Liver (tissue), 9 donors: ENCODE results near the gene LSM11. TPM values are rescaled to one million over a fixed set of nuclear protein-coding genes. Genes with fewer than 3 reads are reported as not detected.
"Not testable (repeated sequence)": the region's sequence is repeated elsewhere in the genome, so short reads cannot be mapped to it uniquely, and the experiment has no call there.

Experiments used
- DNase-seq: peaks from one replicate; pipeline ENCODE4 v3.0.0-alpha.2; 2017; ENCODE audit warnings: low spot score
- H3K27ac ChIP-seq, 2 donors: one replicate each; pipeline ENCODE4 v1.7.0; 2013; ENCODE audit warnings: inconsistent platforms in 2 of 2, low read length in 2 of 2, control low read depth in 1 of 2, low read depth in 1 of 2, mild to moderate bottlenecking in 1 of 2
- H3K27me3 ChIP-seq, 4 donors: one replicate each; pipeline versions ENCODE4 v1.6.1 to v1.7.0; 2013; ENCODE audit warnings: low read length in 3 of 4, inconsistent platforms in 1 of 4, mild to moderate bottlenecking in 1 of 4, moderate library complexity in 1 of 4; ENCODE audit not compliant: control insufficient read depth in 4 of 4, insufficient read depth in 4 of 4
- H3K36me3 ChIP-seq, 4 donors: one replicate each; pipeline versions ENCODE4 v1.6.1 to v1.7.0; 2013; ENCODE audit warnings: low read length in 3 of 4, mild to moderate bottlenecking in 3 of 4, low read depth in 1 of 4, moderate library complexity in 1 of 4; ENCODE audit not compliant: control insufficient read depth in 4 of 4, insufficient read depth in 3 of 4
- H3K4me1 ChIP-seq, 4 donors: one replicate each; pipeline versions ENCODE4 v1.6.1 to v1.7.0; 2013; ENCODE audit warnings: low read length in 3 of 4, mild to moderate bottlenecking in 3 of 4, moderate library complexity in 1 of 4; ENCODE audit not compliant: control insufficient read depth in 4 of 4, insufficient read depth in 4 of 4
- H3K4me3 ChIP-seq, 3 donors: one replicate each; pipeline versions ENCODE4 v1.6.1 to v1.7.0; 2013; ENCODE audit warnings: low read length in 3 of 3, control low read depth in 1 of 3, low read depth in 1 of 3, mild to moderate bottlenecking in 1 of 3
- H3K9ac ChIP-seq, 2 donors: one replicate each; pipeline ENCODE4 v1.7.0; 2013; ENCODE audit warnings: low read length in 2 of 2, mild to moderate bottlenecking in 2 of 2, moderate library complexity in 2 of 2, control low read depth in 1 of 2, low read depth in 1 of 2
- H3K9me3 ChIP-seq, 4 donors: one replicate each; pipeline versions ENCODE4 v1.6.1 to v1.7.0; 2013; ENCODE audit warnings: low read length in 3 of 4; ENCODE audit not compliant: control insufficient read depth in 4 of 4
- EGR1 ChIP-seq, 2 donors: IDR thresholded peaks; 2 replicates each; pipeline ENCODE4 v1.6.1; 2016 to 2018; ENCODE audit warnings: antibody characterized with exemption in 2 of 2, low read depth in 2 of 2
- FOXA1 ChIP-seq: IDR thresholded peaks from 2 replicates; pipeline ENCODE4 v1.6.1; 2016; ENCODE audit warnings: antibody characterized with exemption
- FOXA2 ChIP-seq: IDR thresholded peaks from 2 replicates; pipeline ENCODE4 v1.6.1; 2016; ENCODE audit warnings: antibody characterized with exemption
- GABPA ChIP-seq, 2 donors: IDR thresholded peaks in 1 of 2; conservative IDR thresholded peaks in 1 of 2; 2 replicates each; pipeline ENCODE4 v1.6.1; 2016; ENCODE audit warnings: antibody characterized with exemption in 2 of 2, mild to moderate bottlenecking in 1 of 2, moderate library complexity in 1 of 2
- HNF4A ChIP-seq, 2 donors: conservative IDR thresholded peaks; 2 replicates each; pipeline ENCODE4 v1.6.1; 2016; ENCODE audit warnings: antibody characterized with exemption in 2 of 2, mild to moderate bottlenecking in 2 of 2
- JUND ChIP-seq, 2 donors: IDR thresholded peaks; 2 replicates each; pipeline ENCODE4 v1.6.1; 2016; ENCODE audit warnings: antibody characterized with exemption in 2 of 2
- NR2F2 ChIP-seq: IDR thresholded peaks from 2 replicates; pipeline ENCODE4 v1.6.1; 2016; ENCODE audit warnings: antibody characterized with exemption
- REST ChIP-seq: IDR thresholded peaks from 2 replicates; pipeline ENCODE4 v1.6.1; 2016; ENCODE audit warnings: antibody characterized with exemption, mild to moderate bottlenecking
- SP1 ChIP-seq: IDR thresholded peaks from 2 replicates; pipeline ENCODE4 v1.6.1; 2018; ENCODE audit warnings: antibody characterized with exemption, mild to moderate bottlenecking
- YY1 ChIP-seq: IDR thresholded peaks from 2 replicates; pipeline ENCODE4 v1.6.1; 2016; ENCODE audit warnings: antibody characterized with exemption, mild to moderate bottlenecking
- WGBS: extraction: QIAGEN DNeasy Blood & Tissue Kit; methylation state at CpG from one replicate; pipeline ENCODE4 v1.1.7; 2013; 5-methylcytosine and 5-hydroxymethylcytosine counted together
- polyA plus RNA-seq, 2 donors: library from polyadenylated mRNA; stranded (reverse) in 1 of 2; unstranded in 1 of 2; fragments of 200-250 nt in 1 of 2; fragments of >200 nt in 1 of 2; fragmentation: Nextera tagmentation in 1 of 2; extraction: Ambion mirVana in 1 of 2; gene quantifications; one replicate each; pipeline versions ENCODE4 v1.2.1 to v1.2.3, GENCODE V29; 2013 to 2015
- total RNA-seq, 2 donors: library from RNA; depleted of rRNA; stranded (reverse); fragments of >200 nt; gene quantifications; one replicate each; pipeline ENCODE4 v1.2.3, GENCODE V29; 2014
- TF ChIP-seq, protein P1 (sequence below): IDR thresholded peaks from 2 replicates; pipeline ENCODE4 v1.6.1; 2016; ENCODE audit warnings: antibody characterized with exemption
- TF ChIP-seq, protein P2 (sequence below): fragments of 150-350 bp; IDR thresholded peaks from 2 replicates; pipeline ENCODE4 v1.5.1; 2017; ENCODE audit warnings: improper control_type of control experiment, low read depth, low read length; ENCODE audit not compliant: missing input control
- donor health status: healthy.
- donor health status: healthy.
- donor health status: healthy.
- donor health status: healthy.
- donor health status: healthy.

Gene LSM11
- total and polyA plus RNA-seq, 4 donors: 0.42 to 4.0 (median 1.2) TPM

GRCh38 chr5:157719245-157719644 is 24.3 kb upstream of the LSM11 start (continued):
- TF ChIP-seq, protein P1, sequence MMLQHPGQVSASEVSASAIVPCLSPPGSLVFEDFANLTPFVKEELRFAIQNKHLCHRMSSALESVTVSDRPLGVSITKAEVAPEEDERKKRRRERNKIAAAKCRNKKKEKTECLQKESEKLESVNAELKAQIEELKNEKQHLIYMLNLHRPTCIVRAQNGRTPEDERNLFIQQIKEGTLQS: no peak
- TF ChIP-seq GABPA (IDR thresholded peaks at IDR 0.05 in 1 of 2, conservative IDR thresholded peaks at IDR 0.05 in 1 of 2): no peak
- TF ChIP-seq SP1: no peak

GRCh38 chr5:157721159-157721558 is 22.4 kb upstream of the LSM11 start:
- Histone ChIP-seq H3K4me1 (peaks cover 0 to 5% (median 2%) of the 10 kb centered on the region in 4 donors), H3K4me3 (no peak overlapping the region), H3K27me3 (no peaks in the 10 kb centered on the region), H3K9ac (no peak overlapping the region), H3K9me3 (no peaks in the 10 kb centered on the region), H3K36me3 (no peaks in the 10 kb centered on the region), H3K27ac (no peak overlapping the region)
- TF ChIP-seq, protein P1: no peak
- no peak for DNase-seq
- WGBS: 87% methylated on average over 6 of the region's 6 CpGs

DNA sequence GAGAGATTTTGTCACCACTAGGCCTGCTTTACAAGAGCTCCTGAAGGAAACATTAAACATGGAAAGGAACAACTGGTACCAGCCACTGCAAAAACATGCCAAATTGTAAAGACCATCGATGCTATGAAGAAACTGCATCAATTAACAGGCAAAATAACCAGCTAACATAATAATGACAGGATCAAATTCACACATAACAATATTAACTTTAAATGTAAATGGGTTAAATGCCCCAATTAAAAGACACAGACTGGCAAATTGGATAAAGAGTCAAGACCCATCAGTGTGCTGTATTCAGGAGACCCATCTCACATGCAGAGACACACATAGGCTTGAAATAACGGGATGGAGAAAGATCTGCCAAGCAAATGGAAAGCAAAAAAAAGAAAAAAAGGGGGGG is 20.6 kb upstream of the LSM11 start:
- not testable (repeated sequence) for H3K9ac ChIP-seq, DNase-seq, H3K4me1 ChIP-seq, H3K27me3 ChIP-seq, H3K27ac ChIP-seq, H3K36me3 ChIP-seq, H3K9me3 ChIP-seq, H3K4me3 ChIP-seq
- WGBS: 94% methylated on average over 2 of the region's 2 CpGs

DNA sequence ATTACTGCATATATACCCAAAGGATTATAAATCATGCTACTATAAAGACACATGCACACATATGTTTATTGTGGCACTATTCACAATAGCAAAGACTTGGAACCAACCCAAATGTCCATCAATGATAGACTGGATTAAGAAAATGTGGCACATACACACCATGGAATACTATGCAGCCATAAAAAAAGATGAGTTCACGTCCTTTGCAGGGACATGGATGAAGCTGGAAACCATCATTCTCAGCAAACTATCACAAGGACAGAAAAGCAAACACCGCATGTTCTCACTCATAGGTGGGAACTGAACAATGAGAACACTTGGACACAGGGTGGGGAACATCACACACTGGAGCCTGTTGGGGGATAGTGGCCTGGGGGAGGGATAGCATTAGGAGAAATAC is 16.9 kb upstream of the LSM11 start:
- not testable (repeated sequence) for H3K9me3 ChIP-seq, H3K27ac ChIP-seq, H3K4me3 ChIP-seq, H3K27me3 ChIP-seq, H3K4me1 ChIP-seq, H3K36me3 ChIP-seq, DNase-seq, H3K9ac ChIP-seq
- WGBS: 93% methylated on average over 2 of the region's 2 CpGs

DNA sequence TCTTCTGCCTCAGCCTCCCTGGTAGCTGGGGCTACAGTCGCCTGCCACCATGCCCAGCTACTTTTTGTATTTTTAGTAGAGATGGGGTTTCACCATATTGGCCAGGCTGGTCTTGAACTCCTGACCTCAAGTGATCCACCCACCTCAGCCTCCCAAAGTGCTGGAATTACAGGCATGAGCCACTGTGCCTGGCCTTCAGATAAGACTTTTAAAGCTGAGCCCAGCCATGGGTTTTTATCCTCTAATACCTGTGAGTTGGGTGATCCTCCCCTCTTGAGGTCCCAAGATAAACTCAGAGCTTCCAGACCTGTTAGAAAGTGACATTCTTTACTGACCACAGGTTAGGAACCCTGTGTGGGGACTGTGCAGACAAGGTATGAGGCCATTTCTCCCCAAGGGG is 15.7 kb upstream of the LSM11 start:
- 98% methylated on average over 1 of the region's 1 CpG for WGBS
- H3K27ac ChIP-seq, H3K4me3 ChIP-seq, H3K36me3 ChIP-seq, H3K4me1 ChIP-seq, H3K9ac ChIP-seq, H3K9me3 ChIP-seq, DNase-seq, H3K27me3 ChIP-seq: not testable (repeated sequence)

DNA sequence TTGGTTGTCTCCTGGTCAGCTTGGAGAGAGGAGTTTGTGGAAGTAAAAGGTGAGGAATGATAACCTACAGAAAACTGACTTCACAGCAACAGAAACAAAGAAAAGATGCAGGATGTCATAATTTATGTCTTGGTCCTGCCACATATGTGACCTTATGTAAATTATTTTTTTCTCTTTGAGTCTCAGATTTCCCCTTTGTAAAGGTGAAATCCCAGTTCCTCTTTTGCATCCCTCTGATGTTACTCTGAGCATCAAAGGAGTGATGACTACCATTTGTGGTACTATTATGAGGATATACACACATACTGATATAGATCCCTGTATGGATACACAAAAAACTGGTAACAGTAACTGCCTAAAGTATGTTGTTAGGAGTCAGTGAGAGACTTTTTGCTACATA is 13.7 kb upstream of the LSM11 start:
- peaks cover 0 to 13% (median 4%) of the 10 kb centered on the region in 4 donors for H3K36me3 ChIP-seq
- H3K27ac ChIP-seq: no peak overlapping the region
- H3K4me3 ChIP-seq: no peak overlapping the region
- no peaks in the 10 kb centered on the region for H3K27me3 ChIP-seq
- peaks cover 0 to 10% (median 5%) of the 10 kb centered on the region in 4 donors for H3K4me1 ChIP-seq
- DNase-seq: no peak
- no peak overlapping the region for H3K9ac ChIP-seq
- H3K9me3 ChIP-seq: no peaks in the 10 kb centered on the region
- TF ChIP-seq EGR1 (IDR thresholded peaks at IDR 0.05; ENCODE audit: low read depth in 2 of 2) (no peak), FOXA2 (no peak), HNF4A (conservative IDR thresholded peaks at IDR 0.05) (no peak), FOXA1 (no peak), JUND (IDR thresholded peaks at IDR 0.05) (no peak), REST (no peak), YY1 (no peak), NR2F2 (no peak)
- TF ChIP-seq, protein P2, sequence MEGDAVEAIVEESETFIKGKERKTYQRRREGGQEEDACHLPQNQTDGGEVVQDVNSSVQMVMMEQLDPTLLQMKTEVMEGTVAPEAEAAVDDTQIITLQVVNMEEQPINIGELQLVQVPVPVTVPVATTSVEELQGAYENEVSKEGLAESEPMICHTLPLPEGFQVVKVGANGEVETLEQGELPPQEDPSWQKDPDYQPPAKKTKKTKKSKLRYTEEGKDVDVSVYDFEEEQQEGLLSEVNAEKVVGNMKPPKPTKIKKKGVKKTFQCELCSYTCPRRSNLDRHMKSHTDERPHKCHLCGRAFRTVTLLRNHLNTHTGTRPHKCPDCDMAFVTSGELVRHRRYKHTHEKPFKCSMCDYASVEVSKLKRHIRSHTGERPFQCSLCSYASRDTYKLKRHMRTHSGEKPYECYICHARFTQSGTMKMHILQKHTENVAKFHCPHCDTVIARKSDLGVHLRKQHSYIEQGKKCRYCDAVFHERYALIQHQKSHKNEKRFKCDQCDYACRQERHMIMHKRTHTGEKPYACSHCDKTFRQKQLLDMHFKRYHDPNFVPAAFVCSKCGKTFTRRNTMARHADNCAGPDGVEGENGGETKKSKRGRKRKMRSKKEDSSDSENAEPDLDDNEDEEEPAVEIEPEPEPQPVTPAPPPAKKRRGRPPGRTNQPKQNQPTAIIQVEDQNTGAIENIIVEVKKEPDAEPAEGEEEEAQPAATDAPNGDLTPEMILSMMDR: no peak
- TF ChIP-seq, protein P1: no peak
